ENCODE measurements around the gene LBHD1.
"Not testable (repeated sequence)": the region's sequence is repeated elsewhere in the genome, so short reads cannot be mapped to it uniquely, and the experiment has no call there.

LBHD1 gene

GRCh38 chr11:62656796-62657429 is 15.2 kb downstream of the LBHD1 start:
- DNase-seq, result no peak

GRCh38 chr11:62654297-62654696 is 17.8 kb downstream of the LBHD1 start:
- DNase-seq, result no peak

- no peak for DNase-seq
Observed at GRCh38 chr11:62652161-62653006, 19.7 kb downstream of the LBHD1 start.

DNA sequence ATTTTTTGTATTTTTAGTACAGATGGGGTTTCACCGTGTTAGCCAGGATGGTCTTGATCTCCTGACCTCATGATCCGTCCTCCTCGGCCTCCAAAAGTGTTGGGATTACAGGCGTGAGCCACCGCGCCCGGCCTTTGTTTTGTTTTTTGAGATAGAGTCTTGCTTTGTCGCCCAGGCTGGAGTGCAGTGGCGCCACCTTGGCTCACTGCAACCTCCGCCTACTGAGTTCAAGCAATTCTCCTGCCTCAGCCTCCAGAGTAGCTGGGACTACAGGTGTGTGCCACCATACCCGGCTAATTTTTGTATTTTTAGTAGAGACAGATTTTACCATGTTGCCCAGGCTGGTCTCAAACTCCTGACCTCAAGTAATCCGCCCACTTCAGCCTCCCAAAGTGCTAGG is 21.8 kb downstream of the LBHD1 start:
- not testable (repeated sequence) for DNase-seq

- no peak for DNase-seq
Observed at GRCh38 chr11:62649486-62649885, 22.6 kb downstream of the LBHD1 start.

DNA sequence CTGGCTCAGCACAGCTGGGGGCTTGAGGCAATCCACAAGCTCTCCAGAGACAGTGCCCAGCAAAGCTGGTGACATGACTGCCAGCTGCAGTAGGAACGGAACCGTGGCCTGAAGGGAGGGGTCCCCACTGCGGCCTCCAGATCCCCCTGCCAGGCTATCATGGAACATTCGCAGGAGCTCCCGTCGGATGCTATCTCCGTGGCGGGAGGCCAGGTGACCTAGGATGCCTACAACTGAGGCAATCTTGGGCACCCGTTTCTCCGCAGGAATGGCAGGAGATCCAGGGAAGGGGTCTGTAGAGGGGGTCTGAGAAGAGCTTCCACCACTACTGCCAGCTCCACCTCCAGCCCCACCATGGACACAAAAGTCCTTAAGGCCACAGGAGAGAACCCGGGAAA is 23.1 kb downstream of the LBHD1 start:
- no peak for DNase-seq

DNA sequence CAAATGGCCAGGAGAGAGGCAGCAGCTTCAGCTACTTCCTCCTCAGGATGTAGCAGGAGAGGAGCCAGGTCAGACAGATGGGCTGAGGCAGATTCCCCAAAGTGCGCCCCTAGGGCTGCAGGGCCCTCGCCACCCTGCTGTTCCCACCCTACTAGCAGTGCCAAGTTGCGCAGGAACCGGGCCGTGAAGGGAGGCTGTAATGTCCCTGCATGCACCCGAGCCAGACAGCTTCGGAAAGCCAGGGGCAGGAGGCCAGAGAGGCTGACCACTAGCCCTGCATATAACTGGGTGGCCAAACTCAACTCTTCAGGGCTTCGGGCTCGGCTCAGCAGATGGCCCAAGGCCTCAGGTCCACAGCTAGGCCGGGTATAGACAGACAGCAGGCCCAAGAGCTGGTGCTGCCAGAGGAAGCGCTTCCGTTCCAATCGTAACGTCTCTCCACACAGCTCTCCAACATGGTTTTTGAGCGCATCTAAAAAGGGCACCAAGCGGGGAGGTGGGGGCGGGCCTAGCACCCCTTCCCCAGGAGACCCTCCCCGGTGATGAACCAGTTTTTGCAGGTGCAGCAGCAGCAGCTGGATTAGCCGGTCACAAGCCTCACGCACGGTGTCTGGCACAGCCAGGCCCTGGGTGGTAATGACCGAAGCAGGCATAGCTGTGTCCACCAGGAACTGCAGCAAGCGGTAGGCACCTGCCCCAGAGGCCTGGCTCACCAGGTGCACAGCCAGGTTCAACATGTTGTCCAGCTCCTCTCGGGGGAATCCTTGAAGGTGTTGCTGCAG is 23.7 kb downstream of the LBHD1 start:
- no peak for DNase-seq

DNA sequence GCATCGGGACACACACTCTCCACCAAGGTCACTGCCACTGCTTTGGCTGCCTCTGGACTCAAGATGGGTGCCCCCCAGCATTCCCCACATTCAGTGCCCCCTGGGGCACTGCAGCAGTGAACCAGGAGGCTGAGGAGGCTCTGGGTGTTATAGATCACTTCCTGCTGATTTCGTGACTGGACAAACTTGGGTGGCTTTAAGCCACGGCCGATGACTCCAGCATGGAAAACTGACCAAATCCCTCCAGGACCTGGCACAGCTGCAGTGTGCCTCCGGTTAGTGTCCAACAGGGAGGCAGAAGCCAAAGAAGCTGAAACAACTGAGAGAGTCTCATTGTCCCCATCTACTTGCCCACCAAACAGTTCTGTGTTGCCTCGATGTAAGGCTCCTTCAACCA is 24.5 kb downstream of the LBHD1 start:
- no peak for DNase-seq

- no peak for DNase-seq
Observed at GRCh38 chr11:62646825-62647608, 25.1 kb downstream of the LBHD1 start.

DNA sequence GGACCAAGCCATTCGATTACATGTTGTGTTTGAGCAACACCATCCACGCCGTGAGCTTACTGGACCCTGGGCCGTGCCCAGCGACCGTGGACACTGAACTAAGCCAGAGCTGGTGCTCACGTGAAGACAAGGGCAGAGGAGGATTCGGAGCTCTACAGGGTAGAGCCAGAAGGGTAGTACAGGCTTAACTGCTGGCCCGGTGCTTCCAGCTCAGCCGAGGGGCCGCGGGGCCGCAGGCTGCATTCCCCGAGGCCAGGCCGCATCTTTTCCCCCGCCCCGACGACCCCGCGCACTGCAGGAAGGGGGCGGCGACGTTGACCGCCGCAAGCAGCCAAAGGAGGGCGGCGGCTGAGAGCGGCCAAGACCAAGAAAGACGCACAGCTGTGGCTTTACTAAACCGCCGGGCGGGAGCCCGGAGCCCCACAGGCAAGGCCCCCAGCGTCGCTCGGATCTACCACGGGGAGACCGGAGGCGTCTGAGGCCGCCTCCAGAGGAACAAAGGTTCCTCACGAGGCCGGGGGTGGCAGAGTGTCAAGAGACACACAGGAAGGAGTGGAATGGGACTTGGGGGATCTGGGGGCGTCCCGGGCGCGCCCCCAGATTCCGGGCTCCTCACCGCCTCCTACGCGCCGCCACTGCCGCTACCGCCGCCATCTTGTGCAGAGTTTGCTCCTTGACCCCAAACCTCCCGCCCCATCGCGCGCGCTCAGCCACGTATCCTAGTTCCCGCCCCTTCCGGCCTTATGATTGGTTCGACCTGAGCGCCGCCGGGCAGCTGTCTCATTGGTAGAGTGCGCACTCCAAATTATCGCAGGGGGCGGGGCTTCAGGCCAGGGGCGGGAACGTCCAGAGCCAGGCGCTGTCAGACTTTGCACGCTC is 25.9 kb downstream of the LBHD1 start, which contains the start of gene GANAB:
GANAB (minus strand) TSS at position 668 of the 879 bp plus-strand sequence; CDS start at position 654, 14 bp downstream.
- DNase-seq, result peak; percentile 99

GRCh38 chr11:62645671-62645945 is 26.5 kb downstream of the LBHD1 start:
- no peak for DNase-seq

- no peak for DNase-seq
Observed at GRCh38 chr11:62644220-62644619, 27.8 kb downstream of the LBHD1 start.

- DNase-seq, result no peak
Observed at GRCh38 chr11:62632492-62632891, 39.6 kb downstream of the LBHD1 start.

DNA sequence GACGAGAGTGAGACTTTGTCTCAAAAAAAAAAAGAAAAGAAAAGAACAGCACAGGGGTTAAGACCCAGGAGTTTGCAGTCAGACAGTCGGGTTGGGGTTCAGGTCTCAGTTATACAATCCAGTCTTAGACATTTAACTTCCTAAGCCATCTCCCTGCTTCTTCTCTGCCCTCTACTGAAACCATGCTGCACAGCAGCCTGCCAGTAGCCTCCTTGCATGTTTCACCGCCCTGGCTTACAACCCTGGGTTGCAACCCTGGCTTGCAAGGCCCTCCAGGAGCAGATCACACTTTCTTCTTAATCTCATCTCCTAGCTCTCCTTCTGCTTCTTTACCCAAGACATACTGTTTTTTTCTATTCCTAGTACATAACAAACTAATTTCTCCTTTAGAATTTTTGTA is 44.4 kb downstream of the LBHD1 start:
- no peak for DNase-seq

- DNase-seq, result no peak
Observed at GRCh38 chr11:62622476-62623089, 49.5 kb downstream of the LBHD1 start.

GRCh38 chr11:62621567-62622470 is 50.2 kb downstream of the LBHD1 start, which contains the start of gene B3GAT3:
Gene B3GAT3 (minus strand): TSS chr11:62621986. CDS start chr11:62621947, 39 bp downstream.
- peak; percentile 99 for DNase-seq

GRCh38 chr11:62621027-62621566 is 51.0 kb downstream of the LBHD1 start:
- no peak for DNase-seq

DNA sequence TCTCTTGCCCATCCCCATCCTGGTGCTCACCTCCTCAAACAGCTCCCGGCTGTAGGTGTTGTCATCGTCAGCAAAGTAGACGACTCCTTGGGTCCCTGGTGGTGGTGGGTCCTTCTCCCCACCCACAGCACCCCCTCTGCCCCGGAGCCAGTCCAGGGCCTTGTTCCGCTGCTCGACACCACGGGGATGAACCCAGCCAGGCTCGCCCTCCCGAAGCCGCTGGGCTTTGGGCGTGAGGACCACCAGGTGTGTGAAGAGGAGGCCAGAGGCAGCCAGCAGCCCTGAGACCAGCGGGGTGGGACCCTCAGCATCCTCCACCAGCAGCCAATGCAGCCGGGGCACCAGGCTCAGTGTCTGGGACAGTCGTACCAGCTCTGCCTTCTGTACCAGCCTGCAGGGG is 55.1 kb downstream of the LBHD1 start:
- not testable (repeated sequence) for DNase-seq

- DNase-seq, result no peak
Observed at GRCh38 chr11:62615521-62615920, 56.5 kb downstream of the LBHD1 start.

DNA sequence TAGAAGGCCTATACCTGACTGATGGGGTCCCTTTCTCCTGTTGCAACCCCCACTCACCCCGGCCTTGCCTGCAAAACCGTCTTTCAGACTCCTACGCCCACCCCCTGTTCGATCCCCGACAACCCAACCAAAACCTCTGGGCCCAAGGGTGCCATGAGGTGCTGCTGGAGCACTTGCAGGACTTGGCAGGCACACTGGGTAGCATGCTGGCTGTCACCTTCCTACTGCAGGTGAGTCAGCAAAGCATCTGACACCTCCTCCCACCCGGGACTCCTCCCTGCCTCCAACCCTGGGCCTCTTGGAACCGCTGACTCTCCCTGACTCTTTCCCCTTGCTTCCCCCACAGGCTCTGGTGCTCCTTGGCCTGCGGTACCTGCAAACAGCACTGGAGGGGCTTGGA is 57.8 kb downstream of the LBHD1 start:
- no peak for DNase-seq

Measured in NCI-H1092 treated with DMSO at 0.1 percent for 48 hours (cell line).